GDM1 (cell line): Measurements from ENCODE around the gene PUM1.
"Not testable (repeated sequence)": the region's sequence is repeated elsewhere in the genome, so short reads cannot be mapped to it uniquely, and the experiment has no call there.

Source experiments
- DNase-seq: peaks from one replicate; lab custom pipeline; 2025; lab: John Stamatoyannopoulos, UW

The PUM1 gene

GRCh38 chr1:31062867-31063380, 2.6 kb downstream of the PUM1 start:
- DNase-seq, result no peak

- DNase-seq, result not testable (repeated sequence)
These were observed 3.2 kb downstream of the PUM1 start for GRCh38 chr1:31062162-31062866.

GRCh38 chr1:31058012-31058411, 7.5 kb downstream of the PUM1 start:
- no peak for DNase-seq

GRCh38 chr1:31055953-31056352, 9.6 kb downstream of the PUM1 start:
- DNase-seq, result no peak

GRCh38 chr1:31055501-31055900, 10.0 kb downstream of the PUM1 start:
- no peak for DNase-seq

GRCh38 chr1:31054958-31055481, 10.5 kb downstream of the PUM1 start:
- no peak for DNase-seq

GRCh38 chr1:31054349-31054748, 11.2 kb downstream of the PUM1 start:
- DNase-seq, result no peak

- DNase-seq, result not testable (repeated sequence)
These were observed 12.9 kb downstream of the PUM1 start for GRCh38 chr1:31052613-31053012.

GRCh38 chr1:31051611-31052010, 13.9 kb downstream of the PUM1 start:
- DNase-seq, result no peak

- not testable (repeated sequence) for DNase-seq
These were observed 18.0 kb downstream of the PUM1 start for GRCh38 chr1:31047507-31047906.

- DNase-seq, result no peak
These were observed 21.9 kb downstream of the PUM1 start for GRCh38 chr1:31043631-31044030.

- DNase-seq, result no peak
These were observed 22.9 kb downstream of the PUM1 start for GRCh38 chr1:31042656-31043055.

- DNase-seq, result no peak
These were observed 24.0 kb downstream of the PUM1 start for GRCh38 chr1:31041529-31041928.

- DNase-seq, result no peak
These were observed 25.5 kb downstream of the PUM1 start for GRCh38 chr1:31040038-31040437.

GRCh38 chr1:31038935-31039334, 26.6 kb downstream of the PUM1 start:
- DNase-seq, result not testable (repeated sequence)

GRCh38 chr1:31038360-31038759, 27.2 kb downstream of the PUM1 start:
- no peak for DNase-seq

GRCh38 chr1:31036749-31037500, 28.6 kb downstream of the PUM1 start:
- no peak for DNase-seq

- DNase-seq, result no peak
These were observed 31.9 kb downstream of the PUM1 start for GRCh38 chr1:31033598-31033997.

GRCh38 chr1:31032266-31032665, 33.3 kb downstream of the PUM1 start:
- no peak for DNase-seq

GRCh38 chr1:31031330-31032143, 34.0 kb downstream of the PUM1 start:
- no peak for DNase-seq

GRCh38 chr1:31029026-31029425, 36.5 kb downstream of the PUM1 start:
- no peak for DNase-seq
